Heart left ventricle (tissue), 13 donors: ENCODE measurements around the gene ABI1.

Experiments
- CTCF ChIP-seq, 12 donors: fragments of 200-600 bp; sonication (generic) in 4 of 12; IDR thresholded peaks; one replicate each; pipeline versions ENCODE4 v1.5.0 to v1.8.0; 2018 to 2022; ENCODE audit warnings: antibody characterized with exemption in 12 of 12, mild to moderate bottlenecking in 5 of 12
- POLR2A ChIP-seq, 2 donors: fragments of 450-650 bp; IDR thresholded peaks; one replicate each; pipeline ENCODE4 v1.6.1; 2017; ENCODE audit warnings: antibody characterized with exemption in 2 of 2, mild to moderate bottlenecking in 2 of 2, moderate library complexity in 2 of 2
- donor health status: ischemic (EF 13 %, LVEDD 7.1; RV severe dilation, severe dysfunction).
- donor health status: DM: no; HTN: yes; CAD: no.
- donor health status: DM: no; HTN: no; CAD: no.
- donor health status: ischemic (EF 25% LVEDD 6.9; RV normal size, moderate dysfunction).
- donor health status: ischemic (EF 25% LVEDD 5.7; RV mildly dilated, moderate dysfunction).
- donor health status: ischemic (EF 35%, LVEDD 5.7; RV mildly dilated, moderate dysfunction).
- donor health status: nonischemic (EF 11% LVEDD 7.7; RV severe dilation, severe dysfunction).
- donor health status: DM: yes; HTN: yes; CAD: no.
- donor health status: PGD.
- donor health status: ischemic (EF 29% LVEDD 5.4; RV normal size, mild dysfunction).
- donor health status: nonischemic (EF 23%, LVEDD 6.1; RV moderate dilation, normal function).

- TF ChIP-seq POLR2A (IDR thresholded peaks at IDR 0.05): no peak
- no peak for TF ChIP-seq CTCF (IDR thresholded peaks at IDR 0.05)
These were observed 164.0 kb downstream of the ABI1 start for GRCh38 chr10:26696786-26697162.
